Spleen (tissue), 7 donors: ENCODE results near the gene RALB.

Experiments
- POLR2A ChIP-seq, 3 donors: fragments of 450-650 bp; IDR thresholded peaks; one replicate each; pipeline ENCODE4 v1.5.1; 2017; ENCODE audit warnings: antibody characterized with exemption in 3 of 3, mild to moderate bottlenecking in 1 of 3
- POLR2AphosphoS5 ChIP-seq, 3 donors: sonication (generic); formaldehyde crosslinking; IDR thresholded peaks; one replicate each; pipeline ENCODE4 v1.5.1; 2017; ENCODE audit warnings: antibody characterized with exemption in 3 of 3
- TF ChIP-seq, protein P1 (sequence below), 11 experiments: fragments of 200-600 bp in 7 of 11; fragments of 450-650 bp in 4 of 11; sonication (generic) in 4 of 11; IDR thresholded peaks in 8 of 11; conservative IDR thresholded peaks in 3 of 11; 1 replicate in 7 of 11; 2 replicates in 4 of 11; pipeline versions ENCODE4 v1.4.0 to v1.8.0; 2016 to 2021; ENCODE audit warnings: antibody characterized with exemption in 11 of 11, inconsistent platforms in 4 of 11, mild to moderate bottlenecking in 1 of 11
- donor health status: DM: no; HTN: no; CAD: no; lungs with moderate emphysema.
- donor health status: DM: no; HTN: no; CAD: no.
- donor health status: DM: no; HTN: no; CAD: no.

DNA sequence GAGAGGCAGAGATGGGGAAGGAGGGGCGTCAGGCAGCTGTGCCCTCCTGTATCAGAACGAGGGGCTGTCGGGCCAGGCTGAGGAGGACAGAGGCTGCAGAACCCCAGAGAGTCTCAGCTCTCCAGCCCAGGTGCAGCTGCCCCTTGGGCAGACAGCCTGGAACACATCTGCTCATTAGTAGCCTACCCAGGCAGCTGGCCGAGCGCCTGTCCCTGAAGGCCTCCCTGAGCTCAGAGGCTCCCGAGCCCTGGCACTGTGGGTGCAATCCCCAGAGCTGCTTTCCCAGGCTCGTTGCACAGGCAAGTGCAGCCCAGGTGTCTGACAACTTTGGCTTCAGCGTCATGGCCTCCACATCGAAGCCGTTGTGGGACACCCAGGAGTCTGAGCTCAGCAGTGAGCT is 16.3 kb upstream of the RALB start:
- TF ChIP-seq, protein P1, sequence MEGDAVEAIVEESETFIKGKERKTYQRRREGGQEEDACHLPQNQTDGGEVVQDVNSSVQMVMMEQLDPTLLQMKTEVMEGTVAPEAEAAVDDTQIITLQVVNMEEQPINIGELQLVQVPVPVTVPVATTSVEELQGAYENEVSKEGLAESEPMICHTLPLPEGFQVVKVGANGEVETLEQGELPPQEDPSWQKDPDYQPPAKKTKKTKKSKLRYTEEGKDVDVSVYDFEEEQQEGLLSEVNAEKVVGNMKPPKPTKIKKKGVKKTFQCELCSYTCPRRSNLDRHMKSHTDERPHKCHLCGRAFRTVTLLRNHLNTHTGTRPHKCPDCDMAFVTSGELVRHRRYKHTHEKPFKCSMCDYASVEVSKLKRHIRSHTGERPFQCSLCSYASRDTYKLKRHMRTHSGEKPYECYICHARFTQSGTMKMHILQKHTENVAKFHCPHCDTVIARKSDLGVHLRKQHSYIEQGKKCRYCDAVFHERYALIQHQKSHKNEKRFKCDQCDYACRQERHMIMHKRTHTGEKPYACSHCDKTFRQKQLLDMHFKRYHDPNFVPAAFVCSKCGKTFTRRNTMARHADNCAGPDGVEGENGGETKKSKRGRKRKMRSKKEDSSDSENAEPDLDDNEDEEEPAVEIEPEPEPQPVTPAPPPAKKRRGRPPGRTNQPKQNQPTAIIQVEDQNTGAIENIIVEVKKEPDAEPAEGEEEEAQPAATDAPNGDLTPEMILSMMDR (IDR thresholded peaks at IDR 0.05 in 8 of 11, conservative IDR thresholded peaks at IDR 0.05 in 3 of 11), result no peak
- TF ChIP-seq POLR2AphosphoS5 (IDR thresholded peaks at IDR 0.05) (no peak), POLR2A (IDR thresholded peaks at IDR 0.05) (no peak)
